GM23338 (cell line): ENCODE data around the gene COBL. TPM values are rescaled to one million over a fixed set of nuclear protein-coding genes. Genes with fewer than 3 reads are reported as not detected.

Experiments used
- ATAC-seq: fragments of 200-7000 bp; cut with Tn5 transposase; 3 replicates; pipeline ENCODE4 v1.9.1; 2020
- DNase-seq: peaks from one replicate; pipeline ENCODE4 v3.0.0-alpha.2; 2015; ENCODE audit warnings: low spot score
- H2AFZ ChIP-seq: fragments of 200-600 bp; sonication (generic); 2 replicates; pipeline ENCODE4 v1.8.0; 2016; ENCODE audit warnings: antibody characterized with exemption, mild to moderate bottlenecking, moderate library complexity
- H3F3A ChIP-seq: fragments of 200-600 bp; sonication (generic); replicated peaks from 2 replicates; pipeline ENCODE4 v1.8.0; 2017; ENCODE audit warnings: antibody characterized with exemption, mixed run types, low read depth
- H3K27ac ChIP-seq: fragments of 200-600 bp; sonication (generic); 2 replicates; pipeline ENCODE4 v1.6.1; 2016; ENCODE audit warnings: low read depth
- H3K27me3 ChIP-seq: fragments of 200-600 bp; sonication (generic); 2 replicates; pipeline ENCODE4 v1.8.0; 2016; ENCODE audit warnings: mild to moderate bottlenecking, mixed run types, moderate library complexity; ENCODE audit not compliant: insufficient read depth
- H3K36me3 ChIP-seq: fragments of 200-600 bp; sonication (generic); 2 replicates; pipeline ENCODE4 v1.8.0; 2016; ENCODE audit warnings: mild to moderate bottlenecking; ENCODE audit not compliant: insufficient read depth
- H3K4me1 ChIP-seq: fragments of 200-600 bp; sonication (generic); 2 replicates; pipeline ENCODE4 v1.8.0; 2016; ENCODE audit warnings: mild to moderate bottlenecking, moderate library complexity; ENCODE audit not compliant: insufficient read depth
- H3K4me2 ChIP-seq: fragments of 200-600 bp; sonication (generic); 2 replicates; pipeline ENCODE4 v1.7.1; 2017; ENCODE audit warnings: mixed run types
- H3K4me3 ChIP-seq: fragments of 200-600 bp; sonication (generic); 2 replicates; pipeline ENCODE4 v1.6.1; 2016; ENCODE audit warnings: mixed run types
- H3K79me2 ChIP-seq: fragments of 200-600 bp; sonication (generic); replicated peaks from 2 replicates; pipeline ENCODE4 v1.8.0; 2017; ENCODE audit warnings: mild to moderate bottlenecking; ENCODE audit not compliant: insufficient read depth
- H3K9me2 ChIP-seq: fragments of 200-600 bp; sonication (generic); 2 replicates; pipeline ENCODE4 v1.8.0; 2017; ENCODE audit not compliant: insufficient read depth
- H4K20me1 ChIP-seq: fragments of 200-600 bp; sonication (generic); replicated peaks from 2 replicates; pipeline ENCODE4 v1.8.0; 2017; ENCODE audit warnings: mild to moderate bottlenecking; ENCODE audit not compliant: insufficient read depth
- H3K27ac Mint-ChIP-seq: 2 replicates; pipeline ENCODE4 v1.8.0; 2020; ENCODE audit warnings: inconsistent platforms, mild to moderate bottlenecking, moderate library complexity, mixed read lengths
- H3K27me3 Mint-ChIP-seq: 3 replicates; pipeline ENCODE4 v1.8.0; 2022; ENCODE audit warnings: low read depth, mild to moderate bottlenecking, moderate library complexity, mixed read lengths, inconsistent platforms; ENCODE audit not compliant: insufficient read depth, poor library complexity
- H3K36me3 Mint-ChIP-seq: 3 replicates; pipeline ENCODE4 v1.8.0; 2021; ENCODE audit warnings: low read depth, mild to moderate bottlenecking, inconsistent platforms, moderate library complexity, mixed read lengths
- H3K4me1 Mint-ChIP-seq: 3 replicates; pipeline ENCODE4 v1.8.0; 2020; ENCODE audit warnings: mild to moderate bottlenecking, inconsistent platforms, mixed read lengths
- H3K4me3 Mint-ChIP-seq: 3 replicates; pipeline ENCODE4 v1.8.0; 2021; ENCODE audit warnings: moderate library complexity, mild to moderate bottlenecking, inconsistent platforms, mixed read lengths
- H3K9me3 Mint-ChIP-seq: 3 replicates; pipeline ENCODE4 v1.8.0; 2020; ENCODE audit warnings: moderate library complexity, mild to moderate bottlenecking, inconsistent platforms, mixed read lengths
- CTCF ChIP-seq, 2 experiments: fragments of 200-600 bp in 1 of 2; sonication (generic) in 1 of 2; conservative IDR thresholded peaks; 2 replicates each; pipeline versions ENCODE4 v1.5.1 to v1.6.1; 2016 to 2017; ENCODE audit warnings: antibody characterized with exemption in 2 of 2, low read depth in 2 of 2, mild to moderate bottlenecking in 2 of 2, moderate library complexity in 1 of 2
- ETS1 ChIP-seq: IDR thresholded peaks from 2 replicates; pipeline ENCODE4 v1.6.1; 2016; ENCODE audit warnings: antibody characterized with exemption
- EZH2 ChIP-seq: fragments of 200-600 bp; sonication (generic); IDR thresholded peaks from one replicate; pipeline ENCODE4 v1.8.0; 2017; ENCODE audit warnings: antibody characterized with exemption, mild to moderate bottlenecking, low read depth; ENCODE audit not compliant: unreplicated experiment
- NANOG ChIP-seq: IDR thresholded peaks from 2 replicates; pipeline ENCODE4 v1.6.1; 2016; ENCODE audit warnings: antibody characterized with exemption, borderline replicate concordance
- POLR2AphosphoS5 ChIP-seq: IDR thresholded peaks from 2 replicates; pipeline ENCODE4 v1.6.1; 2016; ENCODE audit warnings: antibody characterized with exemption, low read depth
- STAT1 ChIP-seq: IDR thresholded peaks from one replicate; pipeline ENCODE4 v1.6.1; 2016; ENCODE audit warnings: antibody characterized with exemption; ENCODE audit not compliant: unreplicated experiment
- ZNF114 ChIP-seq: fragments of 250-450 bp; sonication (Bioruptor Pico); IDR thresholded peaks from 2 replicates; pipeline ENCODE4 v1.5.0; 2020; ENCODE audit warnings: mild to moderate bottlenecking, moderate library complexity
- ZNF462 ChIP-seq: fragments of 250-450 bp; sonication (Bioruptor Pico); IDR thresholded peaks from 2 replicates; pipeline ENCODE4 v1.5.0; 2020; ENCODE audit warnings: mild to moderate bottlenecking, moderate library complexity
- polyA plus RNA-seq: library from polyadenylated mRNA; unstranded; fragments of >200 nt; fragmentation: Nextera tagmentation; extraction: Ambion mirVana; gene quantifications from 2 replicates; pipeline ENCODE4 v1.2.1, GENCODE V29; 2016
- total RNA-seq: library from RNA; depleted of rRNA; stranded (reverse); fragments of >200 nt; shearing (Covaris generic); gene quantifications from 2 replicates; pipeline ENCODE4 v1.2.3, GENCODE V29; 2014

COBL gene
- total and polyA plus RNA-seq, 2 experiments from 2014 or later: 18.3 to 51.9 TPM

GRCh38 chr7:51244053-51244452 is 72.6 kb downstream of the COBL start:
- ATAC-seq (no peak), DNase-seq (no peak)
- H3K27me3 Mint-ChIP-seq: peaks cover 6% of the 10 kb centered on the region
- no peaks in the 10 kb centered on the region; the same call in 2 of the 3 replicates for H3K9me3 Mint-ChIP-seq
- Histone ChIP-seq H2AFZ (no peak overlapping the region), H3K36me3 (no peaks in the 10 kb centered on the region), H3K9me2 (no peaks in the 10 kb centered on the region), H3K4me2 (no peak overlapping the region), H3K79me2 (peaks cover 80% of the 10 kb centered on the region), H3F3A (0 out of 2 replicates have a peak, but pooled peaks cover 3% of the 10 kb centered on the region), H4K20me1 (peaks cover 52% of the 10 kb centered on the region), H3K27ac (no peak overlapping the region), H3K4me1 (peaks cover 22% of the 10 kb centered on the region), H3K27me3 (no peaks in the 10 kb centered on the region), H3K4me3 (no peak overlapping the region)
- H3K4me3 Mint-ChIP-seq: no peak overlapping the region
- H3K27ac Mint-ChIP-seq: no peak overlapping the region
- H3K36me3 Mint-ChIP-seq: no peaks in the 10 kb centered on the region
- H3K4me1 Mint-ChIP-seq: peaks cover 20% of the 10 kb centered on the region
- TF ChIP-seq ETS1: no peak
- TF ChIP-seq CTCF (conservative IDR thresholded peaks at IDR 0.05; ENCODE audit: low read depth in 2 of 2): no peak
- no peak for TF ChIP-seq ZNF462
- TF ChIP-seq STAT1: no peak
- no peak for TF ChIP-seq EZH2
- no peak for TF ChIP-seq POLR2AphosphoS5
- no peak for TF ChIP-seq ZNF114 (CRISPR knock-in tag)
- TF ChIP-seq NANOG: no peak
